Activated CD8-positive, alpha-beta T cell treated with anti-CD3 and anti-CD28 coated beads for 36 hours (primary cell): ENCODE measurements around the gene PHB1. TPM values are rescaled to one million over a fixed set of nuclear protein-coding genes. Genes with fewer than 3 reads are reported as not detected.

ENCODE experiments used
- ATAC-seq: fragments of 200-7000 bp; cut with Tn5 transposase; one replicate; pipeline ENCODE4 v1.10.0; 2021; ENCODE audit warnings: mild to moderate bottlenecking, moderate library complexity
- CTCF ChIA-PET: fragments of 350-600 bp; sonication (Branson Sonifier 250); formaldehyde crosslinking; loops from one replicate; lab custom pipeline; 2021; ENCODE audit warnings: antibody characterized with exemption; lab: Charles Lee
- POLR2A ChIA-PET: fragments of 350-600 bp; sonication (Branson Sonifier 250); formaldehyde crosslinking; loops from one replicate; lab custom pipeline; 2021; ENCODE audit warnings: antibody characterized with exemption; lab: Charles Lee
- DNase-seq: peaks from one replicate; pipeline ENCODE4 v3.0.0-alpha.2; 2020
- H3K27ac Mint-ChIP-seq: one replicate; pipeline ENCODE4 v1.8.0; 2021; ENCODE audit warnings: mild to moderate bottlenecking, mixed read lengths
- H3K27me3 Mint-ChIP-seq: one replicate; pipeline ENCODE4 v1.8.0; 2021; ENCODE audit warnings: mixed read lengths
- H3K36me3 Mint-ChIP-seq: one replicate; pipeline ENCODE4 v1.8.0; 2021; ENCODE audit warnings: low read depth, mixed read lengths
- H3K4me1 Mint-ChIP-seq: one replicate; pipeline ENCODE4 v1.8.0; 2021; ENCODE audit warnings: low read depth, mixed read lengths
- H3K4me3 Mint-ChIP-seq: one replicate; pipeline ENCODE4 v1.8.0; 2021; ENCODE audit warnings: mild to moderate bottlenecking, moderate library complexity, mixed read lengths
- H3K9me3 Mint-ChIP-seq: one replicate; pipeline ENCODE4 v1.8.0; 2021; ENCODE audit warnings: mixed read lengths
- intact Hi-C: fragments of 100-400 bp; cut with micrococcal nuclease; formaldehyde crosslinking; loops from one replicate; pipeline ENCODE4 v1.10.0; 2022
- total RNA-seq, 2 experiments: library from RNA; stranded (reverse); gene quantifications; one replicate each; pipeline ENCODE4 v1.2.3, GENCODE V29; 2021
- TF ChIP-seq, protein P1 (sequence below): fragments of 200-600 bp; IDR thresholded peaks from one replicate; pipeline ENCODE4 v1.8.0; 2022; ENCODE audit warnings: antibody characterized with exemption, mild to moderate bottlenecking

PHB1 gene
- total RNA-seq, 2 experiments from 2014 or later, result 363 to 381 TPM

DNA sequence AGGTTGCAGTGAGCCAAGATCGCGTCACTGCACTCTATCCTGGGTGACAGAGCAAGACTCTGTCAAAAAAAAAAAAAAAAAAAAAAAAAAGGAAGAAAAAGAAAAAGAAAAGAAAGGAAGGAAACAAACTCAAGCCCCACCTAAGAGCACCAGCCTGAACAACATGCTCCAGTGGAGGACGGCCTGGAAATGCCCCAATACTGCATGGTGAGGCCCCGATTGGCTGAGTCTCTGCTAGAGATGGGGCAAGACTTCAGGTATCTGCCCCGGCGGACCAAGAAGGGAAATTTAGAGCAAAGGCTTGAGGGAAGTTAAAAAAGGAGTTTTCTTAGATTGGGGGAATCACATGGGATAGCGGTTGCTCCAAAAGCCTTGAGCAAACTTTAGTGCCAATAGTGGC lies 42.3 kb downstream of the PHB1 start:
- no peak for DNase-seq
- POLR2A ChIA-PET, result no interaction called here
- CTCF ChIA-PET, result interaction anchor here (0.8 to 10.2 kb wide), 5 partner anchors 14 to 184 kb away, joined by 3 to 178 read pairs (median 5); no protein-coding TSS in a partner anchor

DNA sequence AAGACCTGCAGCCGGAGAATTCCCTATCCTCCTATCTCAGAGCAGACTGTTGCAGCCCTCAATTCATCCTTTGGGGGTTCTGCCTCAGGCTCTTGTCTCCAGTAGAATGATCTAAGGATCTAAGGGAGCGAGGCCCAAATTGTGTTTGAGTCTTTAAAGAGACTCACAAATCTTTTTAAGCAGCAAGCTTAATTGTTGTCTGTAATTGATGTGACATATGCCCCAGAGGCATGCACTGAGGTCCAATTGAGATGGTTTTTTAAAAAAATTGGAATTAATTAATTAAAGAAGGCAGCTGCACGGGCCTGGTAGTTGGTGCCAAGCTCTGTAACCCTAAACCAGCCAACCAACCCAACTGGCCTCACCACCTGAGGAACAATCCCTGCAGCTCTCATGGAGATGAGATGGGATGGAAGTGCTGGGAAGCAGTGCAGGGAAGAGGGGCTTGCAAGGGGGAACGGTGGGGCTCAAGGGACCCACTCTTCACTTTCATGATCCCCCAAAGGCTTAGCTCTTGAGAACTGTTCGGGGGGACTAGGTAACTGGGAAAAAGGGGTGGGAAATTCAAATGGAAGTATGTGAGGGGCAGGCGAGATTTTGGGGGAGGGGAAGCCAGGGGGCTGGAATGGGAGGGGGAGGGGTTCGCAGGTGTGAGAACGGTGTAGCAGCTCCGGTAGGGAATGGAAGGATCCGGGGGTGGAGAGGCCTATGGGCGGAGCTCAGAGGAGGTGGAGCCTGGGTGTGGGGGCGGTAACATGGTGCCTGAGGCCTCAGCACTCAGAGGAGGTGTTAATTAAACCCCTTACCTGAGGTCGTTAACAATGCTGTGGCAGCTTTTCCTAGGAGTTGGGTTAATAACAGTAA lies 43.5 kb downstream of the PHB1 start:
- ATAC-seq (no peak), DNase-seq (no peak)
- Mint-ChIP-seq H3K36me3 (no peaks in the 10 kb centered on the region), H3K27ac (no peak overlapping the region), H3K27me3 (no peaks in the 10 kb centered on the region), H3K4me1 (peaks cover 2% of the 10 kb centered on the region), H3K4me3 (no peak overlapping the region), H3K9me3 (no peaks in the 10 kb centered on the region)
- TF ChIP-seq, protein P1, sequence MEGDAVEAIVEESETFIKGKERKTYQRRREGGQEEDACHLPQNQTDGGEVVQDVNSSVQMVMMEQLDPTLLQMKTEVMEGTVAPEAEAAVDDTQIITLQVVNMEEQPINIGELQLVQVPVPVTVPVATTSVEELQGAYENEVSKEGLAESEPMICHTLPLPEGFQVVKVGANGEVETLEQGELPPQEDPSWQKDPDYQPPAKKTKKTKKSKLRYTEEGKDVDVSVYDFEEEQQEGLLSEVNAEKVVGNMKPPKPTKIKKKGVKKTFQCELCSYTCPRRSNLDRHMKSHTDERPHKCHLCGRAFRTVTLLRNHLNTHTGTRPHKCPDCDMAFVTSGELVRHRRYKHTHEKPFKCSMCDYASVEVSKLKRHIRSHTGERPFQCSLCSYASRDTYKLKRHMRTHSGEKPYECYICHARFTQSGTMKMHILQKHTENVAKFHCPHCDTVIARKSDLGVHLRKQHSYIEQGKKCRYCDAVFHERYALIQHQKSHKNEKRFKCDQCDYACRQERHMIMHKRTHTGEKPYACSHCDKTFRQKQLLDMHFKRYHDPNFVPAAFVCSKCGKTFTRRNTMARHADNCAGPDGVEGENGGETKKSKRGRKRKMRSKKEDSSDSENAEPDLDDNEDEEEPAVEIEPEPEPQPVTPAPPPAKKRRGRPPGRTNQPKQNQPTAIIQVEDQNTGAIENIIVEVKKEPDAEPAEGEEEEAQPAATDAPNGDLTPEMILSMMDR, result no peak
- ChIA-PET CTCF (interaction anchor here (0.8 to 10.2 kb wide), 6 partner anchors 13 to 185 kb away, joined by 3 to 178 read pairs (median 24); no protein-coding TSS in a partner anchor), POLR2A (interaction anchor here (1.3 kb wide), 1 partner anchor 17 kb away, joined by 3 read pairs; no protein-coding TSS in a partner anchor)
- intact Hi-C loops, result no loop called here

More for the DNA sequence above, 42.3 kb downstream of the PHB1 start:
- Mint-ChIP-seq H3K27me3 (no peaks in the 10 kb centered on the region), H3K4me3 (no peak overlapping the region), H3K27ac (no peak overlapping the region), H3K9me3 (no peaks in the 10 kb centered on the region), H3K4me1 (peaks cover 1% of the 10 kb centered on the region), H3K36me3 (no peaks in the 10 kb centered on the region)
- ATAC-seq, result no peak
- TF ChIP-seq, protein P1, result no peak
- intact Hi-C loops, result no loop called here

DNA sequence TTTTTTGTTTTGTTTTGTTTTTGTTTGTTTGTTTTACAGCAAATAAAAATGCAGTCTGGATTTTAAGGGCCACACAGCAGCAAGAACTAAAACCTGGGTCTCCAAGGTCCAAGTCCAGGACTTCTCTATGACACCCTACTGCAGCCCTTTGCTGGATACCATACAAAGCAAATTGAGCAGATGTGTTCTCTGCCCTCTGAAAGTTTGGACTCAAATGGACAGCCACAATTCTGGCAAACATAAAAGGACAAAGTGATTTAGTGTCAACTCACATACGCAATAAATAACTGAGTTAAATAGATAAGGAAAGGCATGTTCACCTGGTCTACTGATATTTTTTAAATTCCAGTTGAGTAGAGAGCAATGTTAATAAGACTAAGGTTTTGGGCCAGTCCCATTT lies 44.9 kb downstream of the PHB1 start:
- Mint-ChIP-seq H3K36me3 (no peaks in the 10 kb centered on the region), H3K4me1 (peaks cover 12% of the 10 kb centered on the region), H3K4me3 (no peak overlapping the region), H3K9me3 (no peaks in the 10 kb centered on the region), H3K27ac (no peak overlapping the region), H3K27me3 (no peaks in the 10 kb centered on the region)
- TF ChIP-seq, protein P1, result no peak
- intact Hi-C loops, result loop anchor here (5.0 kb wide), 1 partner anchor 52 kb away; no protein-coding TSS in a partner anchor
- ChIA-PET POLR2A (no interaction called here), CTCF (interaction anchor here (2.3 to 10.2 kb wide), 8 partner anchors 12 to 52 kb away, joined by 11 to 178 read pairs (median 22); no protein-coding TSS in a partner anchor)
- ATAC-seq, result no peak
- no peak for DNase-seq

DNA sequence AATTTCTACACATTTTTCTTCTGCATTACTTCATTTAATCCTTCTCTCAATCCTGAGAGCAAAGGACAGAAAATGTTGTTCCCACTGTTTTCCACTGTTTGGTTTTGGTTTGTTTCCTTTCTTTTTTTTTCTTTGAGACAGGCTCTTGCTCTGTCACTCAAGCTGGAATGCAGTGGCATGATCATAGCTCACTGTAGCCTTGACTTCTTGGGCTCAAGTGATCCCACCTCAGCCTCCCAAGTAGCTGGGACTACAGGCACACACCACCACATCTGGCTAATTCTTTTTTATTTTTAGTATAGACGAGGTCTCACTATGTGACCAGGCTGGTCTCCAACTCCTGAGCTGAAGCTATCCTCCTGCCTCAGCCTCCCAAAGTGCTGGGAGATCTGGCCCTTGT lies 45.6 kb downstream of the PHB1 start:
- no peak overlapping the region for H3K27ac Mint-ChIP-seq
- ATAC-seq, result no peak
- no peaks in the 10 kb centered on the region for H3K36me3 Mint-ChIP-seq
- TF ChIP-seq, protein P1, result no peak
- ChIA-PET CTCF (interaction anchor here (0.9 to 10.2 kb wide), 25 partner anchors 8 to 187 kb away, joined by 3 to 178 read pairs (median 8); no protein-coding TSS in a partner anchor), POLR2A (interaction anchor here (0.6 to 1.5 kb wide), 2 partner anchors 22 to 53 kb away, joined by 4 to 5 read pairs; no protein-coding TSS in a partner anchor)
- no peaks in the 10 kb centered on the region for H3K9me3 Mint-ChIP-seq
- intact Hi-C loops, result loop anchor here (5.0 kb wide), 1 partner anchor 52 kb away; no protein-coding TSS in a partner anchor
- DNase-seq, result no peak
- peaks cover 15% of the 10 kb centered on the region for H3K4me1 Mint-ChIP-seq
- H3K27me3 Mint-ChIP-seq, result no peaks in the 10 kb centered on the region
- no peak overlapping the region for H3K4me3 Mint-ChIP-seq
